GM12878 (cell line): ENCODE results near the gene PROC. TPM values are rescaled to one million over a fixed set of nuclear protein-coding genes. Genes with fewer than 3 reads are reported as not detected.
A peak's percentile ranks its signal among the peaks of the same experiment; 100 is the strongest.

ENCODE experiments used
- BACH1 ChIP-seq: fragments of 450-650 bp; IDR thresholded peaks from 2 replicates; pipeline ENCODE4 v1.6.1; 2017; ENCODE audit warnings: mild to moderate bottlenecking, borderline replicate concordance
- BHLHE40 ChIP-seq, 2 experiments: fragments of 450-650 bp in 1 of 2; IDR thresholded peaks; 2 replicates each; pipeline ENCODE4 v1.6.1; 2011 to 2017; ENCODE audit warnings: low read depth in 2 of 2, borderline replicate concordance in 1 of 2, improper control_type of control experiment in 1 of 2, low read length in 1 of 2, mild to moderate bottlenecking in 1 of 2
- CBX5 ChIP-seq: sonication (generic); IDR thresholded peaks from 2 replicates; pipeline ENCODE4 v1.6.1; 2016; ENCODE audit warnings: low read depth, moderate library complexity, mild to moderate bottlenecking, inconsistent platforms
- CREB1 ChIP-seq: IDR thresholded peaks from 2 replicates; pipeline ENCODE4 v1.6.1; 2012; ENCODE audit warnings: low read depth, mild to moderate bottlenecking, inconsistent platforms
- CTCF ChIP-seq, 3 experiments: IDR thresholded peaks in 2 of 3; conservative IDR thresholded peaks in 1 of 3; 2 replicates each; pipeline ENCODE4 v1.5.1; 2011; ENCODE audit warnings: low read depth in 3 of 3, low read length in 3 of 3, mild to moderate bottlenecking in 3 of 3, control low read depth in 2 of 3, moderate library complexity in 2 of 3, inconsistent platforms in 1 of 3, mixed read lengths in 1 of 3; ENCODE audit not compliant: control insufficient read depth in 2 of 3, insufficient read depth in 1 of 3; ENCODE audit errors: extremely low read depth in 1 of 3
- EGR1 ChIP-seq, 2 experiments: IDR thresholded peaks; 1 replicate in 1 of 2; 2 replicates in 1 of 2; pipeline ENCODE4 v1.6.1; 2011 to 2012; ENCODE audit warnings: low read depth in 2 of 2, low read length in 2 of 2, borderline replicate concordance in 1 of 2, mild to moderate bottlenecking in 1 of 2, moderate library complexity in 1 of 2
- IKZF2 ChIP-seq, 2 experiments: fragments of 450-650 bp; IDR thresholded peaks; 2 replicates each; pipeline ENCODE4 v1.6.1; 2017; ENCODE audit warnings: mild to moderate bottlenecking in 2 of 2, moderate library complexity in 2 of 2
- IRF3 ChIP-seq: fragments of 450-650 bp; IDR thresholded peaks from 2 replicates; pipeline ENCODE4 v1.6.1; 2014; ENCODE audit warnings: mild to moderate bottlenecking
- JUNB ChIP-seq: IDR thresholded peaks from 2 replicates; pipeline ENCODE4 v1.6.1; 2016; ENCODE audit warnings: antibody characterized with exemption, mild to moderate bottlenecking
- KDM1A ChIP-seq: fragments of 200-600 bp; sonication (generic); IDR thresholded peaks from 2 replicates; pipeline ENCODE4 v1.6.1; 2016; ENCODE audit warnings: borderline replicate concordance
- NKRF ChIP-seq: fragments of 450-650 bp; conservative IDR thresholded peaks from 2 replicates; pipeline ENCODE4 v1.6.1; 2017; ENCODE audit warnings: mild to moderate bottlenecking, moderate library complexity
- NR2C1 ChIP-seq: fragments of 450-650 bp; IDR thresholded peaks from 2 replicates; pipeline ENCODE4 v1.6.1; 2017; ENCODE audit warnings: antibody characterized with exemption, mild to moderate bottlenecking, moderate library complexity
- PAX5 ChIP-seq: IDR thresholded peaks from 2 replicates; pipeline ENCODE4 v1.6.1; 2011; ENCODE audit warnings: low read depth, low read length, borderline replicate concordance
- PML ChIP-seq: IDR thresholded peaks from 2 replicates; pipeline ENCODE4 v1.6.1; 2012; ENCODE audit warnings: low read length, inconsistent platforms
- POLR2AphosphoS2 ChIP-seq: IDR thresholded peaks from 2 replicates; pipeline ENCODE4 v1.6.1; 2011; ENCODE audit warnings: low read depth, mild to moderate bottlenecking, low read length, improper control_type of control experiment, moderate library complexity
- RAD51 ChIP-seq: fragments of 450-650 bp; IDR thresholded peaks from 2 replicates; pipeline ENCODE4 v1.6.1; 2016; ENCODE audit warnings: moderate library complexity, mild to moderate bottlenecking, inconsistent platforms
- SMAD5 ChIP-seq: IDR thresholded peaks from 2 replicates; pipeline ENCODE4 v1.6.1; 2016; ENCODE audit warnings: antibody characterized with exemption, low read depth
- SMC3 ChIP-seq: IDR thresholded peaks from 2 replicates; pipeline ENCODE4 v1.6.1; 2011; ENCODE audit warnings: low read length, improper control_type of control experiment, borderline replicate concordance
- SPI1 ChIP-seq: IDR thresholded peaks from 2 replicates; pipeline ENCODE4 v1.6.1; 2011; ENCODE audit warnings: low read depth, mild to moderate bottlenecking, low read length, moderate library complexity, borderline replicate concordance; ENCODE audit not compliant: insufficient read depth
- TAF1 ChIP-seq: IDR thresholded peaks from 2 replicates; pipeline ENCODE4 v1.6.1; 2011; ENCODE audit warnings: mild to moderate bottlenecking, low read depth, low read length, borderline replicate concordance
- TBL1XR1 ChIP-seq: IDR thresholded peaks from 2 replicates; pipeline ENCODE4 v1.6.1; 2012; ENCODE audit warnings: low read depth, low read length, improper control_type of control experiment
- YY1 ChIP-seq: IDR thresholded peaks from 2 replicates; pipeline ENCODE4 v1.6.1; 2011; ENCODE audit warnings: low read depth, mild to moderate bottlenecking, low read length
- ZNF24 ChIP-seq: fragments of 450-650 bp; IDR thresholded peaks from 2 replicates; pipeline ENCODE4 v1.6.1; 2017; ENCODE audit warnings: antibody characterized with exemption, mild to moderate bottlenecking
- polyA plus RNA-seq, 11 experiments: library from polyadenylated mRNA; depleted of rRNA in 4 of 11; unstranded in 6 of 11; stranded (reverse) in 5 of 11; fragments of >200 nt; fragmentation: Nextera tagmentation in 4 of 11; fragmentation: Illumina TruSeq in 1 of 11; extraction: Ambion mirVana in 4 of 11; extraction: Trizol in 1 of 11; gene quantifications; 1 replicate in 1 of 11; 2 replicates in 10 of 11; pipeline versions ENCODE4 v1.2.1 to v1.2.3, GENCODE V29; 2011 to 2016; ENCODE audit warnings: inconsistent platforms in 2 of 11, missing spikeins in 2 of 11, low read depth in 1 of 11
- total RNA-seq, 4 experiments: library from RNA; depleted of rRNA in 3 of 4; stranded (reverse); fragments of >200 nt in 3 of 4; fragmentation: Illumina TruSeq in 1 of 4; extraction: Trizol in 1 of 4; gene quantifications; 2 replicates each; pipeline versions ENCODE4 v1.2.1 to v1.2.3, GENCODE V29; 2013 to 2021
- TF ChIP-seq, protein P1 (sequence below): fragments of 450-650 bp; IDR thresholded peaks from 2 replicates; pipeline ENCODE4 v1.6.1; 2018; ENCODE audit warnings: borderline replicate concordance, mild to moderate bottlenecking; ENCODE audit not compliant: partially characterized antibody

The PROC gene
- total and polyA plus RNA-seq, 10 of the 15 experiments (the other 5 are each of a cell fraction or from before 2014, with no cell fraction given): not detected

DNA sequence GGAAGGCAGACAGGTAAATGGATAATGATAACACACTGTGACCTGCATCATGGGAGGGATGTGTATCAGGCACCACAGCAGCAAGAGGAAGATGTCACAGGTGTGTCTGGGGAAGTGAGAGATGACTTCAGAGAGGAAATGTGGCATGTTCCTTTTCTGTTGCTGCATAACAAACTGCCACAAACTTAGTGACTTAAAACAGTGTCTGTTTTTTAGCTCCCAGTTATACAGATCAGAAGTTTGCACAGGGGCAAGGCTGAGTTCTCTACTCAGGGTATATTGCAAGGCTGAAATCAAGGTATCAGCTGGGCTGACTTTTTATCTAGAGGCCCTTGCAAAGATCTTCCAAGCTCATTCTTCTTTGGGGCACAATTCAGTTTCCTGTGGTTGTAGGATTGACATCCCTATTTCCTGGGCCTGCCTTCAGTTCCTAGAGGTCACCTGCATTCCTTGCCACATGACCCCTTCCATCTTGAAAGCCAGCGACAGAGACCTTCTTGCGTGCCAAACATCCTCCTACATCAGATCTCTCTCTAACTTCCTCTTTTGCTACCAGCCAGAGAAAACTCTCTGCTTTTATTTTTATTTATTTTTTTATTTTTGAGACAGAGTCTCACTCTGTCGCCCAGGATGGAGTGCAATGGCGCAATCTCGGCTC is 28.3 kb upstream of the PROC start (continued):
- peak; percentile 73 for TF ChIP-seq SPI1
- TF ChIP-seq NR2C1: no peak
- TF ChIP-seq EGR1 (IDR thresholded peaks at IDR 0.05; ENCODE audit: borderline replicate concordance in 1 of 2, low read depth in 2 of 2, low read length in 2 of 2): 0 out of 3 replicates have a peak, but pooled peaks of 1 of the 2 experiments have one; percentile 9
- no peak for TF ChIP-seq TAF1
- peak; percentile 94 for TF ChIP-seq CREB1
- TF ChIP-seq SMC3: no peak
- TF ChIP-seq RAD51: peak; percentile 89
- TF ChIP-seq PML: peak; percentile 58; the same call in 1 of the 2 replicates
- TF ChIP-seq IKZF2 (IDR thresholded peaks at IDR 0.05): peak in 1 of 2 experiments; percentile 26; a peak in 1 of 4 replicates
- peak in 1 of 2 experiments; percentile 24; a peak in 1 of 4 replicates for TF ChIP-seq BHLHE40 (IDR thresholded peaks at IDR 0.05; ENCODE audit: borderline replicate concordance in 1 of 2, low read depth in 2 of 2, low read length in 1 of 2)
- no peak for TF ChIP-seq BACH1
- no peak for TF ChIP-seq NKRF
- no peak for TF ChIP-seq KDM1A
- peak; percentile 80 for TF ChIP-seq YY1
- TF ChIP-seq PAX5: no peak
- no peak for TF ChIP-seq TBL1XR1
- no peak for TF ChIP-seq IRF3
- no peak for TF ChIP-seq POLR2AphosphoS2
- TF ChIP-seq, protein P1, sequence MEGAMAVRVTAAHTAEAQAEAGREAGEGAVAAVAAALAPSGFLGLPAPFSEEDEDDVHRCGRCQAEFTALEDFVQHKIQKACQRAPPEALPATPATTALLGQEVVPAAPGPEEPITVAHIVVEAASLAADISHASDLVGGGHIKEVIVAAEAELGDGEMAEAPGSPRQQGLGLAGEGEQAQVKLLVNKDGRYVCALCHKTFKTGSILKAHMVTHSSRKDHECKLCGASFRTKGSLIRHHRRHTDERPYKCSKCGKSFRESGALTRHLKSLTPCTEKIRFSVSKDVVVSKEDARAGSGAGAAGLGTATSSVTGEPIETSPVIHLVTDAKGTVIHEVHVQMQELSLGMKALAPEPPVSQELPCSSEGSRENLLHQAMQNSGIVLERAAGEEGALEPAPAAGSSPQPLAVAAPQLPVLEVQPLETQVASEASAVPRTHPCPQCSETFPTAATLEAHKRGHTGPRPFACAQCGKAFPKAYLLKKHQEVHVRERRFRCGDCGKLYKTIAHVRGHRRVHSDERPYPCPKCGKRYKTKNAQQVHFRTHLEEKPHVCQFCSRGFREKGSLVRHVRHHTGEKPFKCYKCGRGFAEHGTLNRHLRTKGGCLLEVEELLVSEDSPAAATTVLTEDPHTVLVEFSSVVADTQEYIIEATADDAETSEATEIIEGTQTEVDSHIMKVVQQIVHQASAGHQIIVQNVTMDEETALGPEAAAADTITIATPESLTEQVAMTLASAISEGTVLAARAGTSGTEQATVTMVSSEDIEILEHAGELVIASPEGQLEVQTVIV: no peak
- no peak for TF ChIP-seq SMAD5
- no peak for TF ChIP-seq CTCF (IDR thresholded peaks at IDR 0.05 in 2 of 3, conservative IDR thresholded peaks at IDR 0.05 in 1 of 3; ENCODE audit: control insufficient read depth in 2 of 3, extremely low read depth in 1 of 3, insufficient read depth in 1 of 3, low read depth in 3 of 3, low read length in 3 of 3)
- 0 out of 2 replicates have a peak, but pooled peaks have one; percentile 60 for TF ChIP-seq CBX5
- peak; percentile 59 for TF ChIP-seq JUNB
- TF ChIP-seq ZNF24: no peak
